Measurements from ENCODE around the gene CEMIP. TPM values are rescaled to one million over a fixed set of nuclear protein-coding genes. Genes with fewer than 3 reads are reported as not detected.

CEMIP gene
- total and polyA plus RNA-seq, 2 of the 8 experiments (the other 6 are each of a cell fraction or from before 2014, with no cell fraction given): 0.11 to 0.60 TPM

GRCh38 chr15:80831192-80831591 lies 52.0 kb downstream of the CEMIP start:
- H3K9ac ChIP-seq (replicated peaks in 1 of 4; ENCODE audit: extremely low read depth in 1 of 4, low read depth in 3 of 4, low read length in 3 of 4): no peak overlapping the region
- H2AFZ ChIP-seq (ENCODE audit: low read length): no peak overlapping the region
- peak overlapping the region; percentile 43 for H3K14ac ChIP-seq (ENCODE audit: insufficient read length)
- peak overlapping the region; percentile 95; the same call in 1 of the 2 replicates for H3K18ac ChIP-seq (ENCODE audit: extremely low read depth, low read length)
- H3K56ac ChIP-seq (replicated peaks; ENCODE audit: insufficient read length, low read depth, low read length): no peak overlapping the region
- peak overlapping the region; percentile 82 for H2BK12ac ChIP-seq (ENCODE audit: low read depth, low read length)
- DNase-seq (ENCODE audit: low read depth in 1 of 2, low spot score in 2 of 2) (no peak), FAIRE-seq (no peak)
- no peaks in the 10 kb centered on the region for H3K9me3 ChIP-seq (ENCODE audit: insufficient read depth in 2 of 2, low read depth in 1 of 2, low read length in 1 of 2)
- no peak overlapping the region for H3K27ac ChIP-seq (ENCODE audit: low read depth, low read length)
- H3K23ac ChIP-seq (ENCODE audit: insufficient read length): no peak overlapping the region
- H3K4ac ChIP-seq (replicated peaks; ENCODE audit: insufficient read length, low read depth, low read length): peak overlapping the region; percentile 10
- no peak for TF ChIP-seq USF2 (IDR thresholded peaks at IDR 0.05; ENCODE audit: low read length)
- no peaks in the 10 kb centered on the region for H3K23me2 ChIP-seq (ENCODE audit: low read depth, low read length)
- peaks cover 2 to 11% (median 9%) of the 10 kb centered on the region in 4 experiments for H3K4me1 ChIP-seq (replicated peaks in 1 of 4; ENCODE audit: control insufficient read depth in 3 of 4, insufficient read depth in 4 of 4, low read length in 3 of 4)
- H4K8ac ChIP-seq (ENCODE audit: extremely low read depth, insufficient read depth, low read length): peak overlapping the region; percentile 66
- no peaks in the 10 kb centered on the region for H4K20me1 ChIP-seq (replicated peaks in 1 of 2; ENCODE audit: control insufficient read depth in 1 of 2, insufficient read depth in 2 of 2, low read length in 2 of 2)
- no peaks in the 10 kb centered on the region for H3K79me2 ChIP-seq (ENCODE audit: control insufficient read depth in 1 of 2, insufficient read depth in 2 of 2, low read length in 2 of 2)
- no peaks in the 10 kb centered on the region for H3K79me1 ChIP-seq (ENCODE audit: low read depth, low read length)
- H3K4me2 ChIP-seq (ENCODE audit: insufficient read depth in 1 of 2, low read depth in 2 of 2, low read length in 2 of 2): no peak overlapping the region; a peak in 1 of 4 replicates
- peak overlapping the region; percentile 57 for H4K91ac ChIP-seq (replicated peaks; ENCODE audit: insufficient read length, low read length)
- H2BK120ac ChIP-seq (replicated peaks; ENCODE audit: low read depth, low read length): peak overlapping the region; percentile 84
- H3K4me3 ChIP-seq (ENCODE audit: extremely low read depth in 1 of 4, insufficient read depth in 2 of 4, low read depth in 3 of 4, low read length in 4 of 4): no peak overlapping the region
- H2BK15ac ChIP-seq (ENCODE audit: low read length): no peak overlapping the region
- H2BK20ac ChIP-seq (ENCODE audit: low read length): peak overlapping the region; percentile 96
- H3K27me3 ChIP-seq (replicated peaks in 1 of 4; ENCODE audit: control insufficient read depth in 3 of 4, extremely low read depth in 1 of 4, insufficient read depth in 3 of 4, low read length in 3 of 4): no peaks in the 10 kb centered on the region
- H2BK5ac ChIP-seq (ENCODE audit: low read depth, low read length): peak overlapping the region; percentile 95
- CTCF ChIA-PET (ENCODE audit: partially characterized antibody): interaction anchor here (0.5 to 2.8 kb wide), 11 partner anchors 10 to 962 kb away, joined by 3 to 10 read pairs (median 4); no protein-coding TSS in a partner anchor
- H4K5ac ChIP-seq (ENCODE audit: insufficient read length, low read depth, low read length): no peak overlapping the region
- 84% methylated on average over 7 of the region's 7 CpGs; no CpG with 5 or more reads in 1 of the 2 experiments for WGBS, 2 experiments (ENCODE audit: extremely low coverage in 1 of 2, insufficient coverage in 1 of 2, insufficient read length in 1 of 2, insufficient replicate concordance in 2 of 2, low coverage in 1 of 2, low lambda C conversion rate in 2 of 2, missing lambda C conversion rate in 1 of 2)
- POLR2A ChIA-PET (ENCODE audit: partially characterized antibody): interaction anchor here (0.8 to 1.7 kb wide), 3 partner anchors 10 to 136 kb away, joined by 3 to 4 read pairs (median 4); no protein-coding TSS in a partner anchor
- H3K36me3 ChIP-seq (ENCODE audit: control insufficient read depth in 2 of 4, insufficient read depth in 4 of 4, low read length in 3 of 4): no peaks in the 10 kb centered on the region; a peak in 1 of 8 replicates
- H2AK5ac ChIP-seq (ENCODE audit: low read depth, low read length): peak overlapping the region; percentile 86
